ENCODE results near the gene FAM184A. TPM values are rescaled to one million over a fixed set of nuclear protein-coding genes. Genes with fewer than 3 reads are reported as not detected.
A peak's percentile ranks its signal among the peaks of the same experiment; 100 is the strongest.

The FAM184A gene
- total and polyA plus RNA-seq, 2 experiments from 2014 or later, result 4.8 to 13.7 TPM

DNA sequence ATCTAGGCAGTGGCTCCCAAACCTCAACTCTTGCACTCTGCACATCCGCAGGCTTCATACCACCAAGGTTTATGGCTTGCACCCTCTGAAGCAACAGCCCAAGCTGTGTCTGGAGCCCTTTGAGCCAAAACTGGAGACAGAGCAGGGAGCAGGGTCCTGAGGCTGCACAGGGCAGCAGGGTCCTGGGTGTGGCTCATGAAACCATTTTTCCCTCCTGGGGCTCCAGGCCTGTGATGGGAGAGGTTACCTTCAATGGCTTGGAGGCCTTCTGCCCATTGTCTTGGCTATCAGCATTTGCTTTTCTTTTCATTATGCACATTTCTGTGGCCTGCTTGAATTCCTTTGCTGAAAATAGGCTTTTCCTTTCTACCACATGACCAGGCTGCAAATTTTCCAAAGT is 6.3 kb upstream of the FAM184A start:
- Histone ChIP-seq H3K9me3 (ENCODE audit: low read depth) (no peaks in the 10 kb centered on the region), H3K27ac (no peak overlapping the region), H3K36me3 (no peaks in the 10 kb centered on the region), H3K27me3 (no peaks in the 10 kb centered on the region), H3K4me1 (ENCODE audit: low read depth) (no peaks in the 10 kb centered on the region), H3K4me3 (no peak overlapping the region)
- TF ChIP-seq, protein P1, sequence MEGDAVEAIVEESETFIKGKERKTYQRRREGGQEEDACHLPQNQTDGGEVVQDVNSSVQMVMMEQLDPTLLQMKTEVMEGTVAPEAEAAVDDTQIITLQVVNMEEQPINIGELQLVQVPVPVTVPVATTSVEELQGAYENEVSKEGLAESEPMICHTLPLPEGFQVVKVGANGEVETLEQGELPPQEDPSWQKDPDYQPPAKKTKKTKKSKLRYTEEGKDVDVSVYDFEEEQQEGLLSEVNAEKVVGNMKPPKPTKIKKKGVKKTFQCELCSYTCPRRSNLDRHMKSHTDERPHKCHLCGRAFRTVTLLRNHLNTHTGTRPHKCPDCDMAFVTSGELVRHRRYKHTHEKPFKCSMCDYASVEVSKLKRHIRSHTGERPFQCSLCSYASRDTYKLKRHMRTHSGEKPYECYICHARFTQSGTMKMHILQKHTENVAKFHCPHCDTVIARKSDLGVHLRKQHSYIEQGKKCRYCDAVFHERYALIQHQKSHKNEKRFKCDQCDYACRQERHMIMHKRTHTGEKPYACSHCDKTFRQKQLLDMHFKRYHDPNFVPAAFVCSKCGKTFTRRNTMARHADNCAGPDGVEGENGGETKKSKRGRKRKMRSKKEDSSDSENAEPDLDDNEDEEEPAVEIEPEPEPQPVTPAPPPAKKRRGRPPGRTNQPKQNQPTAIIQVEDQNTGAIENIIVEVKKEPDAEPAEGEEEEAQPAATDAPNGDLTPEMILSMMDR (IDR thresholded peaks at IDR 0.05; ENCODE audit: low read depth, low read length), result no peak
- DNase-seq (ENCODE audit: low read depth in 1 of 2, low spot score in 1 of 2), result no peak

DNA sequence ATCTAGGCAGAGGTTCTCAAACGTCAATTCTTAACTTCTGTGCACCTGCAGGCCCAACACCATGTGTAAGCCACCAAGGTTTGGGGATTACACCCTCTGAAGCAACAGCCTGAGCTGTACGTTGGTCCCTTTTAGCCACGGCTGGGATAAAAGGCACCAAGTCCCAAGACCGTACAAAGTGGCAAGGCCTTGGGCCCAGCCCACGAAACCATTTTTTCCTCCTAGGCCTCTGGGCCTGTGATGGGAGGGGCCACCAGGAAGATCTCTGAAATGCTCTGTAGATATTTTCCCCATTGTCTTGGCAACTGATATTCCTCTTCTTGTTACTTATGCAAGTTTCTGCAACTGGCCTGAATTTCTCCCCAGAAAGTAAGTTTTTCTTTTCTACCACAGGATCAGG is 4.5 kb upstream of the FAM184A start:
- H3K4me1 ChIP-seq (ENCODE audit: low read depth), result peaks cover 4% of the 10 kb centered on the region
- TF ChIP-seq, protein P1 (IDR thresholded peaks at IDR 0.05; ENCODE audit: low read depth, low read length), result no peak
- no peak for DNase-seq (ENCODE audit: low read depth in 1 of 2, low spot score in 1 of 2)
- H3K4me3 ChIP-seq, result no peak overlapping the region
- H3K9me3 ChIP-seq (ENCODE audit: low read depth), result no peaks in the 10 kb centered on the region
- H3K27me3 ChIP-seq, result no peaks in the 10 kb centered on the region
- H3K36me3 ChIP-seq, result no peaks in the 10 kb centered on the region
- no peak overlapping the region for H3K27ac ChIP-seq

DNA sequence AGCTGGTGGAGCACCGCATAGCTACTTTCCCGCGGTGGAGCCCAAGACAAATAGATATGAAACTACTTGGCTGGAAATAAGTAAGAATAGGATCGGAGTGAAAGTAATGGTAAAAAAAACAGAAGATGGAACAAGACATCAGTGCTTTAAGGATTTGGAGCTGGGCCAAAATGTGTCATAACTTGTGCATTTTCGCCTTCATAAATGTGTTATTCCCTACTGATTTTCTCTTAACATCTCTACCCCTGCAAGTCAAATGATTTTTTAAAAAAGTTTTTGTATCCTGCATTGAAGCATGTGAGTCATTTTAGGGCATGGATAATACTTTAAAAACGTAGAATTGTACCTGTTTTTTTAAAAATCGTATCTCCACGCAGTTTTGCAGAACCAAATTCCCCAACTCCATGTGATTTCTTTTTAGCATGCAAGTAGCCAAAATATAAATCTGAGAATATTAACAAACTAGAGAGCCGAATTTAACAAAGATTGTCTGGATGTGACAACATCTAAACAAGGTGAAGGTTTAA is 882 bp upstream of the FAM184A start:
- no peaks in the 10 kb centered on the region for H3K27me3 ChIP-seq
- peaks cover 7% of the 10 kb centered on the region for H3K4me1 ChIP-seq (ENCODE audit: low read depth)
- no peaks in the 10 kb centered on the region for H3K9me3 ChIP-seq (ENCODE audit: low read depth)
- TF ChIP-seq, protein P1 (IDR thresholded peaks at IDR 0.05; ENCODE audit: low read depth, low read length), result no peak
- H3K4me3 ChIP-seq, result peak overlapping the region; percentile 56
- no peaks in the 10 kb centered on the region for H3K36me3 ChIP-seq
- H3K27ac ChIP-seq, result no peak overlapping the region
- peak in 1 of 2 donors; percentile 62 for DNase-seq (ENCODE audit: low read depth in 1 of 2, low spot score in 1 of 2)

DNA sequence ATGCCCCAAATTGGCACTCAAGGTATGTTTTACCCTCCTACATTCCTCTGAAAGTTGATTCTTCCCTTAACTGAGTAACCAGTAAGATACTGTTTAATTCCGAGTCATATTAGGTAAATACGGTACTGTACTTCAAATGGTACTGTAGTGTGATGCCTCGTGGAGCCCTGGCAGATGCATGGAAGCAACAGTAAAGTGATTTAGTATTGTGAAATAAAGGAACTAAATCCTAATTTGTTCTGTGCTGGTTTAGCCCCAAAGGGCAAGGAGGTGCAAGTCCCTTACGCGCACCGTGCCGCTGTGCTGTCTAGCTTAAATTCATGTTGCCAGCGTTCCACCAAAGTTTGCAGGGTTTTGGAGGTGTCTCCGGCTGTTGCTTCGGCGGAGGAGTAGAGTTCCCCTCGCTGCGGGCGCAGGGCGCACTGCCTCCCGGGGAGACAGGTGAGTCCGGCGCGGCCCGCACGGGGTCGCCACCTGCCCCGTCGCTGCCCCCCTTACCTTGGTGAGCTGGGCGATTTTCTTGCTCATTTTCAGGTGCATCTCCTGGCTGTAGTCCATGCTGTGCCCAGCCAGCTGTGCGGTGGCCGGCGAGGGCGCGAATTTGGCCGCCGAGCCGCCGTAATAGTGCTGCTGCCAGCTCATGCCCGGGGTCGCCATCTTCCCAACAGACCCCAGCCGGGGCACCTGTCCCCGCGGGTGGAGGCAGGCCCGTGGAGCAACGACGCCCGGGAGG is 655 bp downstream of the FAM184A start:
- H3K4me3 ChIP-seq, result peak overlapping the region; percentile 56
- peaks cover 7% of the 10 kb centered on the region for H3K4me1 ChIP-seq (ENCODE audit: low read depth)
- no peaks in the 10 kb centered on the region for H3K9me3 ChIP-seq (ENCODE audit: low read depth)
- no peak overlapping the region for H3K27ac ChIP-seq
- peak; percentile 15 to 36 for DNase-seq (ENCODE audit: low read depth in 1 of 2, low spot score in 1 of 2)
- TF ChIP-seq, protein P1 (IDR thresholded peaks at IDR 0.05; ENCODE audit: low read depth, low read length), result peak; percentile 2
- no peaks in the 10 kb centered on the region for H3K36me3 ChIP-seq
- no peaks in the 10 kb centered on the region for H3K27me3 ChIP-seq

DNA sequence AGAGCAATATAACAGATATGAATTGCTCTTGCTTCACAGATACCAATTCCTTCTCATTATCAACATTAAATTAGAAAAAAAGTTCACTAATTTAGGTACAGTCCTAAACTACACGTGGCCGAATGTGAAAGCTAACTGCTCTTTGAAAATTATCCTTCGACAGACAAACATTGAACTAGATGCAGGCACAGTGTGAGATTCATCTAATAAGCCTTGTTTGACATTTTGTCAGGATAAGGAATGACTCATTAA is 1.1 kb downstream of the FAM184A start:
- no peaks in the 10 kb centered on the region for H3K36me3 ChIP-seq

More for the DNA sequence above, 1.1 kb downstream of the FAM184A start:
- peaks cover 7% of the 10 kb centered on the region for H3K4me1 ChIP-seq (ENCODE audit: low read depth)
- no peaks in the 10 kb centered on the region for H3K27me3 ChIP-seq
- no peak overlapping the region for H3K27ac ChIP-seq
- H3K4me3 ChIP-seq, result no peak overlapping the region
- no peaks in the 10 kb centered on the region for H3K9me3 ChIP-seq (ENCODE audit: low read depth)
- TF ChIP-seq, protein P1 (IDR thresholded peaks at IDR 0.05; ENCODE audit: low read depth, low read length), result no peak
- DNase-seq (ENCODE audit: low read depth in 1 of 2, low spot score in 1 of 2), result no peak
